Globus pallidus (tissue), 1 donor: ENCODE data around the gene CACNB2.
"Not testable (repeated sequence)": the region's sequence is repeated elsewhere in the genome, so short reads cannot be mapped to it uniquely, and the experiment has no call there.

Experiments used
- DNase-seq: peaks from one replicate; pipeline ENCODE4 v3.0.0-alpha.2; 2015; ENCODE audit warnings: low spot score

The CACNB2 gene

DNA sequence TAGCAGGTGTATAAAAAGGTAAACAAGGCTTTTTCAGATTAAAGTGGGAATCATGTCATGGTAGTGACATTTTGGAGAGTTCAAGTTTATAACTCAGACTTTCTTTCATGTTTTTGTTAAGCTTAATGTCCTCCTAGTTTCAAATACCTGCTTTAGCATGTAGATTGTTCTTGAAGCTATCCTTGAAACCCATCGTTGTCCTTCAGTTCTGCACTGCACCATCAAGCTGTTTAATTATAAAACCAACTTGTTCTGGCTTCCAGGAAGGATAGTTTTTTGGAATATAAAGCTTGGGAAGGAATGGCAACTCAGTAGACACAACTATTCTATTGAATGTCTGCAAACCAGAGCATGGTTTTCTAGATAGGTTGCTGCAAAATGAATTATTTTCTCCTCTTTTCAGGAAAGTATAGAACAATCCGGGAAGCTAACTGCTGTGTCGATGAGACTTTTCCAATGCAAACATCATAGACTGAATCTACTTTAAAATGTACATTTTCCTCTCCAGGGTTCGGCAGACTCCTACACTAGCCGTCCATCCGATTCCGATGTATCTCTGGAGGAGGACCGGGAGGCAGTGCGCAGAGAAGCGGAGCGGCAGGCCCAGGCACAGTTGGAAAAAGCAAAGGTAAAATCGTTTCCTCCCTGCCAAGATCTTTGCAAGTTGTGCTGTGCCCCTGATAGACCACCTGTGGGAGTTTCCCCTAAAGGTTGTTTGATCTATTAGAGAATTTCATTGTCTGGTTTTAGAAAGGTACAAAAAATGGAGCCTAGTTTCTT lies 261.4 kb downstream of the CACNB2 start:
- DNase-seq = no peak

DNA sequence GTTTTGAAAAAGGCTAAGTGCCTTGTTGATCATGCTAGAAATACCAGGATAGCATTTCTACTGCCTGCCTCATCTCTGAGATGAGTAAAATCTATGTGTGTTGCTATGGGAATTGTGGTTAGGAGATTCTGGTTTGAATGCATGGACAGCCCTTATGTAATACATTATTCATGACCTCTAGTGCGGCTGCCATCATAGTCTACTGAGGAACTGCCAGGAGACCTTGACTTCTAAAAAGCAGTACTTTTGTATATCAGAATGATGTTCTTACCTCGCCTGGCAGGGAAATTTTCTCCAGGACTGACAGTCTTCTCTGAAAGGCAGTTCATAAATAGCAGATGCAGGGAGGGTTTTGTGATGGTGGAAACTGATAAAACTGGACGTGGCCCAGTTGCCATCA lies 262.6 kb downstream of the CACNB2 start:
- no peak for DNase-seq

DNA sequence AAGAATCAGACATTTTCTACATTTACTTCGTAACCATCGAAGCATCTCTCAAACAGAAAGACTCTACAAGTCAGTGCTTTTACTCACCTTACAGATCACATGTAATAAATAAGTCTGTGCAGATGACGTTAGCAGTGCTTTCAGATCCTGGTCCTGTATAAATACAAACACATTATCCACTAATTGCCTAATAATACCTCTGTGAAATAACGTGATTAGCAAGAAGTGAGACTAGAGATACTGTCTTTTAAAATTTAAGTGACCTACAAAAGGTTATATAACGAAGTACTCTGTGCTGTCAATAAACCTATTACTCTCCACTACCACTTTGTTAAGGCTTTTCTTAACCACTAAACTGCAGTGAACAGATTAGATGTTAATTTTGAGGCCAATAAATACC lies 264.3 kb downstream of the CACNB2 start:
- DNase-seq = no peak

- DNase-seq = no peak
Observed at GRCh38 chr10:18406136-18406535, 265.9 kb downstream of the CACNB2 start.

DNA sequence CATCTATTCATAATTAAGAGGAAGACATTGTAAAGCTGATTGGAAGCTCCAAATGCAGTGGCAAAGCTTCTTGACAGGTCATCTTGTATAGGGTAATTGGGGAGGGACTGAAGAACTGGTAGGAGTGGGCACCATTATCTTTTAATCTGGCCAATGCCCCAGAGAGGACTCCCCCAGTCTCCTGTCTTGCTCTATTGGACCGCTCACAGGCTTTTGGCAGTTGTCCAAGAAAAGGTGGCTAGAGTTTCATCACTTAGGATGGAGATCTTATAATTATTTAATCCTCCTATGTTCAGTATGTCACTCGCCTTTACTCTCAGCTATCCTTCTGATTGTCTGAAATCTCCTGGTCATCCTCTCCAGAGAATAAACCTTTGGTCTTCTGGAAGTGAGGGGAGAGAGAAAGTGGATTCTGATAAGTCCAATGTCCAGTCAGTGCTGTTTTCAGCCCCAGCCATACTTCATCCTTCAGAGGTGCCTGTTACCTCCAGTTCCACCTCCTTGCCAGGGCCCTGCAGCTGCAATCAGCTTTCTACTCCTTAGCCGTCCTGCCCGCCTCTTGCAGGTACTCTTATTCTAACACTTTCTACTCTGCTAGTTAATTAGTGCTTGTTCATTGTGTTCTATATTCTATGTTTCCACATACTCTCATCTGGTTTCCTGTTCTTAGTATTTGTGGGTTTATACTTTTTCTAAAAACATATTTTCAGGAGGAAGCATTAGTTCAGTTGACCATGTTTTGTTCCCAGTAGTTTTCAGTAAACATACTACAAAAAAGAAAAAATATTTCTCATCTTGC lies 269.6 kb downstream of the CACNB2 start:
- no peak for DNase-seq

GRCh38 chr10:18414061-18414460 lies 273.8 kb downstream of the CACNB2 start:
- DNase-seq = no peak

GRCh38 chr10:18417950-18418527 lies 277.8 kb downstream of the CACNB2 start:
- DNase-seq = no peak

GRCh38 chr10:18418541-18419215 lies 278.5 kb downstream of the CACNB2 start:
- DNase-seq = peak; percentile 66

DNA sequence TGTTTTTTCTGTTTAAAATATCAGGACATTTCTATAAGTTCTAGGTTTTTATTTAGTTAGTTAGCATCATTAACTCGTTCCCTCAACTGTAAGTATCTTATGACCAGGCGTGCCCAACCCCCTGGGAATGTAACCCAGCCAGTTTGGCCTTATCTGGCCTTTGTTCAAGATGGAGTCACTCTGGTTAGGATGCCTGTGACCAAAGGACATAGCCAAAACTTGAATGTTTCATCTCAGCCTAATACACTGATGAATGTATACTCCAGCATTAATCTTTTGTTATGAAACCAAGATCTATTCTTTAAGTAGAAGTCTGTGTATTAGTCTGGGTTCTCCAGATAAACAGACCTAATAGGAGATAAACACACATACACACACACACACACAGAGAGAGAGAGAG lies 279.7 kb downstream of the CACNB2 start:
- DNase-seq = no peak

- DNase-seq = no peak
Observed at GRCh38 chr10:18421726-18422293, 281.6 kb downstream of the CACNB2 start.

GRCh38 chr10:18423058-18423637 lies 282.9 kb downstream of the CACNB2 start:
- DNase-seq = no peak

DNA sequence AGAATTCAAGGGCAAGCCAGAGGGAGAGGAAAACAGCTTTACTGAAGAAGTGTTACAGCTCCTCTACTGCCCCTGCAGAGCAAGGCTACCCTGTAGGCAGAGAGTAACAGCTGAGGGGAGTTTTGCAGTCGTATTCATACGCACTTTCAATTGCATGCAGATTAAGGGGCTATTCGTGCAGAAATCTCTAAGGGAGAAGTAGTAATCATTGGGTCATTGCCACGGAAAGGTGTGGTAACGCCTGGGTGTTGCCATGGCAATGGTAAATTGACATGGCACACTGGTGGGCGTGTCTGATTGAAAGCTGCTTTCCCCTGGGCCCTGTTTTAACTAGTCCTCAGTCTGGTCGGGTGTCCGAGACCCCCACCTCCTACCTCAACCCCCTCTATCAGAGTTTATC lies 284.0 kb downstream of the CACNB2 start:
- no peak for DNase-seq

- no peak for DNase-seq
Observed at GRCh38 chr10:18429335-18429734, 289.1 kb downstream of the CACNB2 start.

DNA sequence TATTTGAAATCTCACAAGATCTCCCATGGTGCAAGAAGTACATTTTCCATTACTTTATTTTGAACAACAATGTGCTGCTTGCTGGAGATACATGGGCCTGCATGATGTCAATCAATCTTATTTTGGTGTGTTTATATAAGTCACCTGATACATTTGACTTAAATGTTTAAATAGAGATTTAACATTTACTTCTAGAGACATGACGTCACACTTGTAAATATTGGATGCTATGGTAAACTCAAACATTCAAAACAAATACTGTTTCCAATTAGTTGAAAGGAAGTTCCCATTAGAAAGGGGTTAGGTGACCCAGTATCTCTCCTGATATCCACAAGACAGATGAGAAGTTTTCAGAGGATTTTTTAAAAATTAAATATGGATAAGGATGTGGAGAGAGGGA lies 296.7 kb downstream of the CACNB2 start:
- no peak for DNase-seq

- no peak for DNase-seq
Observed at GRCh38 chr10:18437486-18437885, 297.3 kb downstream of the CACNB2 start.

GRCh38 chr10:18438361-18439126 lies 298.3 kb downstream of the CACNB2 start:
- no peak for DNase-seq

GRCh38 chr10:18439601-18440000 lies 299.4 kb downstream of the CACNB2 start:
- no peak for DNase-seq

DNA sequence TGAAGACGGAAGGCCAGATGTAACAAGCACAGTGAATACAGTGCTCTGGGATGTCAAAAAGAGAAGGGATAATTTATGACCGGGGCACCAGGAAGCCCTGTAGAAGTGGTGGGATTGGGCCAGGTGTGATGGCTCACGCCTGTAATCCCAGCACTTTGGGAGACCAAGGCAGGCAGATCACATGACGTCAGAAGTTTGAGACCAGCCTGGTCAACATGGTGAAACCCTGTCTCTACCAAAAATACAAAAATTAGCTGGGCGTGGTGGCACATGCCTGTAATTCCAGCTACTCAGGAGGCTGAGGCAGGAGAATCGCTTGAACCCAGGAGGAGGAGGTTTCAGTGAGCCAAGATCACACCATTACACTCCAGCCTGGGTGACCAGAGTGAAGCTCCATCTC lies 305.4 kb downstream of the CACNB2 start:
- DNase-seq = not testable (repeated sequence)

- no peak for DNase-seq
Observed at GRCh38 chr10:18446205-18446604, 306.0 kb downstream of the CACNB2 start.

GRCh38 chr10:18449611-18450026 lies 309.4 kb downstream of the CACNB2 start:
- DNase-seq = peak; percentile 24

GRCh38 chr10:18450298-18450697 lies 310.1 kb downstream of the CACNB2 start:
- DNase-seq = no peak
